CD14-positive monocyte (primary cell): ENCODE results near the gene OR13C8. TPM values are rescaled to one million over a fixed set of nuclear protein-coding genes. Genes with fewer than 3 reads are reported as not detected.
"Not testable (repeated sequence)": the region's sequence is repeated elsewhere in the genome, so short reads cannot be mapped to it uniquely, and the experiment has no call there.

ENCODE experiments used
- DNase-seq, 3 donors: peaks; one replicate each; pipeline ENCODE4 v3.0.0-alpha.2; 2011 to 2022
- H2AFZ ChIP-seq: 2 replicates; pipeline ENCODE4 v1.6.0; 2012; ENCODE audit warnings: mild to moderate bottlenecking, low read depth, low read length, inconsistent platforms; ENCODE audit not compliant: insufficient read depth, poor library complexity, severe bottlenecking
- H3K27ac ChIP-seq, 2 donors: 1 replicate in 1 of 2; 2 replicates in 1 of 2; pipeline ENCODE4 v1.5.1; 2012 to 2013; ENCODE audit warnings: low read length in 2 of 2, control low read depth in 1 of 2, inconsistent platforms in 1 of 2, low read depth in 1 of 2, mild to moderate bottlenecking in 1 of 2
- H3K27me3 ChIP-seq, 2 donors: one replicate each; pipeline versions ENCODE4 v1.6.0 to v1.6.1; 2011 to 2013; ENCODE audit warnings: low read length in 2 of 2; ENCODE audit not compliant: control insufficient read depth in 2 of 2, insufficient read depth in 2 of 2
- H3K36me3 ChIP-seq, 2 donors: replicated peaks in 1 of 2; 1 replicate in 1 of 2; 2 replicates in 1 of 2; pipeline versions ENCODE4 v1.5.1 to v1.6.1; 2012 to 2013; ENCODE audit warnings: low read length in 2 of 2, control low read depth in 1 of 2, inconsistent platforms in 1 of 2, mild to moderate bottlenecking in 1 of 2; ENCODE audit not compliant: insufficient read depth in 2 of 2, control insufficient read depth in 1 of 2
- H3K4me1 ChIP-seq, 2 donors: 1 replicate in 1 of 2; 2 replicates in 1 of 2; pipeline versions ENCODE4 v1.5.1 to v1.6.1; 2012 to 2013; ENCODE audit warnings: low read length in 2 of 2, control low read depth in 1 of 2, inconsistent platforms in 1 of 2, mild to moderate bottlenecking in 1 of 2, moderate library complexity in 1 of 2; ENCODE audit not compliant: insufficient read depth in 2 of 2, control insufficient read depth in 1 of 2
- H3K4me2 ChIP-seq: replicated peaks from 2 replicates; pipeline ENCODE3; 2012; ENCODE audit warnings: low read length, moderate library complexity, mild to moderate bottlenecking; ENCODE audit not compliant: poor library complexity, severe bottlenecking; ENCODE audit errors: extremely low read depth
- H3K4me3 ChIP-seq, 3 experiments: fragments of 200-600 bp in 1 of 3; sonication (generic) in 1 of 3; replicated peaks in 1 of 3; 1 replicate in 2 of 3; 2 replicates in 1 of 3; pipeline ENCODE4 v1.5.1; 2011 to 2013; ENCODE audit warnings: low read length in 3 of 3, mild to moderate bottlenecking in 3 of 3, control low read depth in 2 of 3, low read depth in 2 of 3, inconsistent platforms in 1 of 3, moderate library complexity in 1 of 3
- H3K79me2 ChIP-seq: 2 replicates; pipeline ENCODE4 v1.6.0; 2012; ENCODE audit warnings: mild to moderate bottlenecking, control low read depth, inconsistent platforms, low read length, moderate library complexity; ENCODE audit not compliant: insufficient read depth
- H3K9ac ChIP-seq: 2 replicates; pipeline ENCODE4 v1.6.0; 2017; ENCODE audit warnings: low read length, mild to moderate bottlenecking; ENCODE audit not compliant: insufficient read depth, poor library complexity, severe bottlenecking
- H3K9me3 ChIP-seq, 2 donors: replicated peaks in 1 of 2; 1 replicate in 1 of 2; 2 replicates in 1 of 2; pipeline versions ENCODE4 v1.5.1 to v1.6.1; 2012 to 2013; ENCODE audit warnings: low read length in 2 of 2, control low read depth in 1 of 2; ENCODE audit not compliant: control insufficient read depth in 1 of 2, insufficient read depth in 1 of 2
- H4K20me1 ChIP-seq: 2 replicates; pipeline ENCODE4 v1.6.0; 2012; ENCODE audit warnings: mild to moderate bottlenecking, low read length, control low read depth, moderate library complexity; ENCODE audit not compliant: insufficient read depth
- H3K27ac Mint-ChIP-seq, 7 donors: one replicate each; pipeline ENCODE4 v1.8.0; 2020; ENCODE audit warnings: mild to moderate bottlenecking in 7 of 7, mixed read lengths in 7 of 7, moderate library complexity in 6 of 7, inconsistent platforms in 2 of 7
- H3K27me3 Mint-ChIP-seq, 3 donors: one replicate each; pipeline ENCODE4 v1.8.0; 2021 to 2022; ENCODE audit warnings: low read depth in 3 of 3, mild to moderate bottlenecking in 3 of 3, mixed read lengths in 3 of 3, moderate library complexity in 3 of 3, inconsistent platforms in 1 of 3
- H3K36me3 Mint-ChIP-seq, 2 donors: one replicate each; pipeline ENCODE4 v1.8.0; 2020; ENCODE audit warnings: mixed read lengths in 2 of 2, inconsistent platforms in 1 of 2, mild to moderate bottlenecking in 1 of 2
- H3K4me1 Mint-ChIP-seq: one replicate; pipeline ENCODE4 v1.8.0; 2020; ENCODE audit warnings: mild to moderate bottlenecking, mixed read lengths
- H3K4me3 Mint-ChIP-seq, 2 donors: one replicate each; pipeline ENCODE4 v1.8.0; 2020; ENCODE audit warnings: mild to moderate bottlenecking in 2 of 2, mixed read lengths in 2 of 2, moderate library complexity in 1 of 2
- H3K9me3 Mint-ChIP-seq, 7 donors: one replicate each; pipeline ENCODE4 v1.8.0; 2020 to 2022; ENCODE audit warnings: mixed read lengths in 7 of 7, mild to moderate bottlenecking in 6 of 7, moderate library complexity in 6 of 7, inconsistent platforms in 2 of 7
- CTCF ChIP-seq: fragments of 200-600 bp; IDR thresholded peaks from one replicate; pipeline ENCODE4 v1.8.0; 2022; ENCODE audit warnings: antibody characterized with exemption, mild to moderate bottlenecking
- WGBS: methylation state at CpG from one replicate; pipeline ENCODE4 v1.1.5; 2013; ENCODE audit warnings: missing lambda C conversion rate; ENCODE audit not compliant: insufficient coverage; 5-methylcytosine and 5-hydroxymethylcytosine counted together
- intact Hi-C, 2 donors: fragments of 100-400 bp; cut with micrococcal nuclease; formaldehyde crosslinking; loops; one replicate each; pipeline versions ENCODE4 v1.15.0 to v1.15.1; 2023
- polyA minus RNA-seq: library from RNA; depleted of rRNA, polyadenylated mRNA; stranded (reverse); fragments of >200 nt; gene quantifications from 2 replicates; pipeline ENCODE4 v1.2.3, GENCODE V29; 2012
- polyA plus RNA-seq, 3 donors: library from polyadenylated mRNA; depleted of rRNA in 1 of 3; unstranded in 2 of 3; stranded (reverse) in 1 of 3; fragments of 300-500 nt in 2 of 3; fragments of >200 nt in 1 of 3; fragmentation: Illumina TruSeq in 2 of 3; gene quantifications; 1 replicate in 2 of 3; 2 replicates in 1 of 3; pipeline ENCODE4 v1.2.3, GENCODE V29; 2012 to 2021
- total RNA-seq, 12 experiments: library from RNA in 1 of 12; stranded (reverse) in 1 of 12; fragments of 120-200 nt in 1 of 12; gene quantifications; one replicate each; pipeline ENCODE4 v1.2.4 and lab custom pipeline; 2013 to 2026; ENCODE audit warnings: mixed read lengths in 6 of 12, inconsistent platforms in 1 of 12

The OR13C8 gene, protein sequence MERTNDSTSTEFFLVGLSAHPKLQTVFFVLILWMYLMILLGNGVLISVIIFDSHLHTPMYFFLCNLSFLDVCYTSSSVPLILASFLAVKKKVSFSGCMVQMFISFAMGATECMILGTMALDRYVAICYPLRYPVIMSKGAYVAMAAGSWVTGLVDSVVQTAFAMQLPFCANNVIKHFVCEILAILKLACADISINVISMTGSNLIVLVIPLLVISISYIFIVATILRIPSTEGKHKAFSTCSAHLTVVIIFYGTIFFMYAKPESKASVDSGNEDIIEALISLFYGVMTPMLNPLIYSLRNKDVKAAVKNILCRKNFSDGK
- not detected for total RNA-seq (2013)
- polyA plus RNA-seq (not detected), polyA minus RNA-seq (not detected in 2 replicates), total RNA-seq (lab: John Stamatoyannopoulos, UW) (0 to 0.15 (median 0) reads per million in 11 experiments)

GRCh38 chr9:104568868-104569267 is at the start of gene OR13C8:
OR13C8 (plus strand) TSS chr9:104569168; CDS start chr9:104569168, 0 bp downstream.
- peaks cover 0 to 18% (median 8%) of the 10 kb centered on the region in 7 donors for H3K9me3 Mint-ChIP-seq
- H3K36me3 ChIP-seq: no peaks in the 10 kb centered on the region
- no peaks in the 10 kb centered on the region for H3K4me1 ChIP-seq
- no peaks in the 10 kb centered on the region for H3K36me3 Mint-ChIP-seq
- H3K4me3 Mint-ChIP-seq: no peak within 1 kb of the TSS
- no peak for TF ChIP-seq CTCF
- H3K27me3 ChIP-seq: no peaks in the 10 kb centered on the region
- no peak within 1 kb of the TSS for H3K4me2 ChIP-seq
- intact Hi-C loops: no loop called here
- H4K20me1 ChIP-seq: no peaks in the 10 kb centered on the region
- WGBS: 100% methylated on average over 1 of the region's 4 CpGs
- no peaks in the 10 kb centered on the region for H3K4me1 Mint-ChIP-seq
- DNase-seq: no peak
- no peak within 1 kb of the TSS for H2AFZ ChIP-seq
- no peak within 1 kb of the TSS for H3K27ac ChIP-seq
- H3K9ac ChIP-seq: no peak within 1 kb of the TSS
- H3K27ac Mint-ChIP-seq: no peak within 1 kb of the TSS
- no peak within 1 kb of the TSS for H3K4me3 ChIP-seq
- H3K79me2 ChIP-seq: no peaks in the 10 kb centered on the region
- H3K9me3 ChIP-seq: peaks cover 3 to 9% of the 10 kb centered on the region in 2 donors
- peaks cover 0 to 2% (median 0%) of the 10 kb centered on the region in 3 donors for H3K27me3 Mint-ChIP-seq

GRCh38 chr9:104520241-104520640 is 48.7 kb upstream of the OR13C8 start:
- H4K20me1 ChIP-seq, H3K4me1 ChIP-seq, H3K9me3 Mint-ChIP-seq, H3K27me3 ChIP-seq, H3K27ac ChIP-seq, H3K36me3 Mint-ChIP-seq, H3K27ac Mint-ChIP-seq, H3K4me3 ChIP-seq, intact Hi-C loops, H3K9ac ChIP-seq, DNase-seq, H3K4me3 Mint-ChIP-seq, H3K4me1 Mint-ChIP-seq, H3K4me2 ChIP-seq, H2AFZ ChIP-seq, H3K27me3 Mint-ChIP-seq, H3K36me3 ChIP-seq, H3K79me2 ChIP-seq, H3K9me3 ChIP-seq: not testable (repeated sequence)
- WGBS: 96% methylated on average over 7 of the region's 10 CpGs
